Esophagus muscularis mucosa (tissue), 4 donors: ENCODE data around the gene GET3.

Experiments used
- EP300 ChIP-seq: sonication (generic); formaldehyde crosslinking; IDR thresholded peaks from one replicate; pipeline ENCODE4 v1.6.1; 2017; ENCODE audit warnings: antibody characterized with exemption
- POLR2A ChIP-seq: fragments of 450-650 bp; IDR thresholded peaks from one replicate; pipeline ENCODE4 v1.6.1; 2017; ENCODE audit warnings: antibody characterized with exemption, moderate library complexity, mild to moderate bottlenecking, low read depth
- POLR2AphosphoS5 ChIP-seq, 2 donors: sonication (generic); formaldehyde crosslinking; IDR thresholded peaks; one replicate each; pipeline ENCODE4 v1.6.1; 2017; ENCODE audit warnings: antibody characterized with exemption in 2 of 2
- TF ChIP-seq, protein P1 (sequence below), 3 experiments: fragments of 200-600 bp in 2 of 3; fragments of 450-650 bp in 1 of 3; sonication (generic) in 2 of 3; IDR thresholded peaks; one replicate each; pipeline ENCODE4 v1.5.1; 2017 to 2019; ENCODE audit warnings: antibody characterized with exemption in 3 of 3, mild to moderate bottlenecking in 2 of 3, moderate library complexity in 1 of 3

DNA sequence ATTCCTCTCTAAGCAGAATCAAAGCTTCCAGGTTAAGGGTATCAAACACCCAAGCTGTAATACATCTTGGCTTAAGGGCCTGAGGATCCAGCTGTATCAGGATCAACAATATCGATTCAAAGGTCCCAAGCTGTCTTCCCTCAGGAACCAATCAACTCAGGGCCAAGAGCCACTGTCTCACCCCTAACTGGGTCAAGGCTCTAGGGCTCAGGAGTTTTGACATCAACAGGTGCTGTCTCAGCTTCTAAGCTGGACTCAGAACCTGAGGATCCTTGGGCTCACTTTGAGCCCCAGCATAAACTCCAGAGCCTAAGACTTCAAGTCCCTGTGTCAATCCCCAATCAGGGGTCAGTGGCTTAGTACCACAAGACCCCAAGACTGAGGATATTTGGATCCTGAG lies 41.8 kb upstream of the GET3 start:
- no peak for TF ChIP-seq POLR2A
- no peak for TF ChIP-seq EP300
- TF ChIP-seq, protein P1, sequence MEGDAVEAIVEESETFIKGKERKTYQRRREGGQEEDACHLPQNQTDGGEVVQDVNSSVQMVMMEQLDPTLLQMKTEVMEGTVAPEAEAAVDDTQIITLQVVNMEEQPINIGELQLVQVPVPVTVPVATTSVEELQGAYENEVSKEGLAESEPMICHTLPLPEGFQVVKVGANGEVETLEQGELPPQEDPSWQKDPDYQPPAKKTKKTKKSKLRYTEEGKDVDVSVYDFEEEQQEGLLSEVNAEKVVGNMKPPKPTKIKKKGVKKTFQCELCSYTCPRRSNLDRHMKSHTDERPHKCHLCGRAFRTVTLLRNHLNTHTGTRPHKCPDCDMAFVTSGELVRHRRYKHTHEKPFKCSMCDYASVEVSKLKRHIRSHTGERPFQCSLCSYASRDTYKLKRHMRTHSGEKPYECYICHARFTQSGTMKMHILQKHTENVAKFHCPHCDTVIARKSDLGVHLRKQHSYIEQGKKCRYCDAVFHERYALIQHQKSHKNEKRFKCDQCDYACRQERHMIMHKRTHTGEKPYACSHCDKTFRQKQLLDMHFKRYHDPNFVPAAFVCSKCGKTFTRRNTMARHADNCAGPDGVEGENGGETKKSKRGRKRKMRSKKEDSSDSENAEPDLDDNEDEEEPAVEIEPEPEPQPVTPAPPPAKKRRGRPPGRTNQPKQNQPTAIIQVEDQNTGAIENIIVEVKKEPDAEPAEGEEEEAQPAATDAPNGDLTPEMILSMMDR (IDR thresholded peaks at IDR 0.05), result no peak
- TF ChIP-seq POLR2AphosphoS5 (IDR thresholded peaks at IDR 0.05), result no peak
